Measurements from ENCODE around the gene FNDC7.
"Not testable (repeated sequence)": the region's sequence is repeated elsewhere in the genome, so short reads cannot be mapped to it uniquely, and the experiment has no call there.

The FNDC7 gene, protein sequence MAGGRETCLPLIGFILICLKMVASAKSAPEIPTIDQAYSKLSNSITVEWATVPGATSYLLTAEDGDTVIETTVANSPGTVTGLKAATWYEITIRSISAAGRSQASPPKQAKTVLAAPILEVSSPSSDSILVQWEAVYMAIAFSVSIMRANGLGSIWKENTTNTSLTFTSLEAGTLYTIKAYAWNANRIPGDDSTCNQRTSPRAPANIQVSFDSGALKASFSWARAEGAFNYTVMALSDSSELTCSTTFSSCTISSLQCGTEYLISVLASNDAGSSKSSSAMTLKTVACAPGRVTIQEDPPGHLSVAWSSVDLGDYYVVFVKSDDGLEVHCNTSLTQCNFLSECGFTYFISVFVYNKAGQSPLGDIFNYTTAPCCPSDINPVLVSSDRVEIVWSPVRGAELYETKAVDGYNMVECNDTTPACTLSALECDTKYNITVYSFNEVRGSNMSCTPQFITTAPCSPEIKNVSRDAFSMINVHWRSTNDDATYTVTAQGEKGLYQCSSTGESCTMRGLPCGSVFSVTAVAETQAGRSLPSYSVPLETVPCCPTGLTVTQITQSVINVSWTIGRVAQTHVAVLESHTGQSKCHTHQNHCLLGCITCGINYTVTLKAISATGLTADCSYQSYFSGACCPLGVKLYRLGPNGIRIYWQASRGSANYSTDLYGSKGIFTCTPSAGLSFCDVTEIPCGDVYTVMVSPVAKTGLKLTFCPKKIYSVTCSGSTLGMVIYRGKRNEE

DNA sequence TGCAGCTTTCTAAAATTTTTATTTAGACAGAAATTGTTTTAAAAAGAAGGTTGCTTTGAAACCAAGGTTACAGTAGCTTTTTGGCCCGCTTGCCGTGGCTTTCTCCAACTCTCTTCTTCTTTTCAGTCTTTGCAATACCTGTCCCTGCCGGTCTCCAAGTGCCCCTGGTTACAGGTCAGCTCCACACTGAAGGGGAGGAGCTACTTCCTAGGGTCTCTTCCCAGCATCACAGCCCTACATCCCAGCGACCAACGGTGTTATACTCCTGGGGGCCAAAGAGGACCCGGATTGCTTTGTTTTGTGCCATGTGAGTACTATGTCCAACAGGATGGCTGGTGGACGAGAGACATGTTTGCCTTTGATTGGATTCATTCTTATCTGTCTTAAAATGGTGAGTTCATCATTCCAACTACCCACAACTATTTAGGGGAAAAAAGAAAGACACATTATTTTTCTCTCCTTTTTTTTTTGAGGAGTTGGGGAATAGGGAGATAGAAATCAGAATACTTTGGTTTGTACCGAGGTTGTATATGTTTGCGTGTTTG lies at the start of gene FNDC7:
FNDC7 (plus strand) TSS at position 303 of the 545 bp plus-strand sequence; CDS start at position 329, 26 bp downstream.
- POLR2A ChIA-PET: no interaction called here
- CTCF ChIA-PET: no interaction called here

DNA sequence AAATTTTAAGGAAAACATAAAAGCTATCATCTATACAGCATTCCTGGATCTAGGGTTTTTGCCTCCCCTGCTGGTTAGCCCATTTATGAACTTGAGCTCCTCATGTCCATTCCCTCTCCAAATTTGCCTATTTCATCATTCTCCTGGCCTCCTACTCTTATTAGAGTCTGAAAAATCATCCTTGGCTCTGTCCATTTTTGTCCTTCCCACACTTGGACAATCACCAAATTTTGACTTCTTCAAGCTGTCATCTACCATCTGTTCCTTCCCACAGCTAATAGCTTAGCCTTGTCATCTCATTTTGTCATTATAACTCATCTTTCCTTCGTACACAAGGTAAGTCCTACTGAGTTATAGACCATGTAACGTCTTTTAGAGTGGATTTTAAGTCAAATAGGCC lies 49.6 kb upstream of the FNDC7 start:
- TF ChIP-seq FOXM1 (IDR thresholded peaks at IDR 0.05; ENCODE audit: borderline replicate concordance) (no peak), SP1 (IDR thresholded peaks at IDR 0.05) (no peak), LEF1 (IDR thresholded peaks at IDR 0.05; ENCODE audit: borderline replicate concordance) (no peak), HDGF (IDR thresholded peaks at IDR 0.05; ENCODE audit: borderline replicate concordance) (no peak), FOXA1 (IDR thresholded peaks at IDR 0.05) (no peak), FOXK2 (IDR thresholded peaks at IDR 0.05) (no peak), ZNF384 (IDR thresholded peaks at IDR 0.05) (no peak), SUZ12 (IDR thresholded peaks at IDR 0.05) (no peak), NFRKB (IDR thresholded peaks at IDR 0.05) (no peak), L3MBTL2 (conservative IDR thresholded peaks at IDR 0.05) (no peak)
- CTCF ChIA-PET: no interaction called here
- POLR2A ChIA-PET: interaction anchor here (2.0 kb wide), 1 partner anchor 29 kb away, joined by 7 read pairs; the partner anchor contains the start of gene PRPF38B
- DNase-seq (ENCODE audit: extremely low spot score): no peak

More for the DNA sequence above, at the start of gene FNDC7:
- TF ChIP-seq ELF4 (IDR thresholded peaks at IDR 0.05) (no peak), TARDBP (IDR thresholded peaks at IDR 0.05) (no peak), SUZ12 (IDR thresholded peaks at IDR 0.05) (no peak), BHLHE40 (IDR thresholded peaks at IDR 0.05; ENCODE audit: borderline replicate concordance) (no peak), FOXK2 (IDR thresholded peaks at IDR 0.05) (no peak), FOXM1 (IDR thresholded peaks at IDR 0.05; ENCODE audit: borderline replicate concordance) (no peak), FOXA1 (IDR thresholded peaks at IDR 0.05) (no peak), LEF1 (IDR thresholded peaks at IDR 0.05; ENCODE audit: borderline replicate concordance) (no peak), HDGF (IDR thresholded peaks at IDR 0.05; ENCODE audit: borderline replicate concordance) (no peak), NFRKB (IDR thresholded peaks at IDR 0.05) (no peak), ARNT (IDR thresholded peaks at IDR 0.05) (no peak), L3MBTL2 (conservative IDR thresholded peaks at IDR 0.05) (no peak), SP1 (IDR thresholded peaks at IDR 0.05) (no peak)
- TF ChIP-seq, protein P1, sequence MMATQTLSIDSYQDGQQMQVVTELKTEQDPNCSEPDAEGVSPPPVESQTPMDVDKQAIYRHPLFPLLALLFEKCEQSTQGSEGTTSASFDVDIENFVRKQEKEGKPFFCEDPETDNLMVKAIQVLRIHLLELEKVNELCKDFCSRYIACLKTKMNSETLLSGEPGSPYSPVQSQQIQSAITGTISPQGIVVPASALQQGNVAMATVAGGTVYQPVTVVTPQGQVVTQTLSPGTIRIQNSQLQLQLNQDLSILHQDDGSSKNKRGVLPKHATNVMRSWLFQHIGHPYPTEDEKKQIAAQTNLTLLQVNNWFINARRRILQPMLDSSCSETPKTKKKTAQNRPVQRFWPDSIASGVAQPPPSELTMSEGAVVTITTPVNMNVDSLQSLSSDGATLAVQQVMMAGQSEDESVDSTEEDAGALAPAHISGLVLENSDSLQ (IDR thresholded peaks at IDR 0.05): no peak
- no peak for DNase-seq (ENCODE audit: extremely low spot score)

DNA sequence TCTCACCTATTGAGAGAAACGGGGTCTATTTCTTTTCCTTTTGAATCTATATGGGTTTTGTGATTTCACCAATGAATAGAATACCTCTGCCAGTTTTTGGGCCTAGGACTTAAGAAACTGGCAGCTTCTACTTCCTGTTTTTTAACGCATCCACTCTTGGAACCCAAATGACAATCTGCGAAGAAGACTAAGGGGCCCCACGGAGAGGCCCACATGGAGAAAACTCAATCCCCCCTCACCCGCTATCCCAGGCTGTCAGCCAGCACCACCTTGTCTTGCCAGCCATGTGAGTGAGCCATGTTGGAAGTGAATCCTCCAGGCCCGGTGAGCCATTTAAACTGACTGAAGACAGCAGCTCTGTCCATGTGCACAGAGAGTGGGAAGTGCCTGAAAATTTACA lies 48.2 kb upstream of the FNDC7 start:
- TF ChIP-seq CTBP1 (IDR thresholded peaks at IDR 0.05; ENCODE audit: borderline replicate concordance) (no peak), L3MBTL2 (conservative IDR thresholded peaks at IDR 0.05) (no peak), SUZ12 (IDR thresholded peaks at IDR 0.05) (no peak), NFRKB (IDR thresholded peaks at IDR 0.05) (no peak), SP1 (IDR thresholded peaks at IDR 0.05) (no peak), FOXK2 (IDR thresholded peaks at IDR 0.05) (no peak), LEF1 (IDR thresholded peaks at IDR 0.05; ENCODE audit: borderline replicate concordance) (no peak), HDGF (IDR thresholded peaks at IDR 0.05; ENCODE audit: borderline replicate concordance) (no peak), BHLHE40 (IDR thresholded peaks at IDR 0.05; ENCODE audit: borderline replicate concordance) (no peak), FOXM1 (IDR thresholded peaks at IDR 0.05; ENCODE audit: borderline replicate concordance) (no peak), ZNF384 (IDR thresholded peaks at IDR 0.05) (no peak)
- no peak for DNase-seq (ENCODE audit: extremely low spot score)
- POLR2A ChIA-PET: no interaction called here
- CTCF ChIA-PET: no interaction called here

DNA sequence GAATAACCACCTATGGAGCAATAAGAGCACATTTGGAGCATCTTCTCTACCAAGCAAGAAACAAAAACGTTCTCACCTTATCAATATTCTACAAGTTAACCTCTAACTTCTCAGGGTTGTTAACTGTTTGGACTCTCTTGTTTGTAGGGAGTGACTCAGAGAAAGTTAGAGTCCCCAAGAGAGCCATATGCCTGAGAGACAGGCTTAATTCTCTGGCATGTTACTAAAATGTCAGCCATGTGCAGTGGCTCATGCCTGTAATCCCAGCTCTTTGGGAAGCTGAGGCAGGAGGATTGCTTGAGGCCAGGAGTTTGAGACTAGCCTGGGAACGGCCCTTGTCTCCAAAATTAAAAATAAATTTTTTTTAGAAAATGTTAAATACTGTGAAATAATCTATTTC lies 47.6 kb upstream of the FNDC7 start:
- TF ChIP-seq CTBP1 (IDR thresholded peaks at IDR 0.05; ENCODE audit: borderline replicate concordance): no peak
- no peak for TF ChIP-seq FOXK2 (IDR thresholded peaks at IDR 0.05)
- no peak for TF ChIP-seq FOXA1 (IDR thresholded peaks at IDR 0.05)
- TF ChIP-seq ZNF384 (IDR thresholded peaks at IDR 0.05): no peak
- CTCF ChIA-PET: no interaction called here
- POLR2A ChIA-PET: no interaction called here
- DNase-seq (ENCODE audit: extremely low spot score): no peak

DNA sequence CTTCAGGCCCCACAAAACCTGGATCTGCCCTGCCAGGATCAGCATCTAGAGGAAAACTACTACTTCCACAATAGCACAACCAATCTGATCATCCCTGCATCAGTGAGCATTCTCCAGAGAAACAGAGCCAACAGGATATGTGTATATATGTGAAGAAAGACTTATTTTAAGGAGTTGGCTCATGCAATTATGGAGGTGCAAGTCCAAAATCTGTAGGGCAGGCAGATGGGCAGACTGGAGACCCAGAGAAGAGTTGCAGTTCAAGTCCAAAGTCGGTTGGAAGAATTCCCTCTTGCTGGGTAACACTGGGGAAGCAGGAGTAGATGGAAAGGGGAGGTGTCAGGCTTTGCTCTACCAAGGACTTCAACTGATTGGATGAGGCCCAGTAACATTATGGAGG lies 46.9 kb upstream of the FNDC7 start:
- no peak for DNase-seq (ENCODE audit: extremely low spot score)
- POLR2A ChIA-PET: no interaction called here
- TF ChIP-seq TARDBP (IDR thresholded peaks at IDR 0.05) (no peak), ARNT (IDR thresholded peaks at IDR 0.05) (no peak), FOXM1 (IDR thresholded peaks at IDR 0.05; ENCODE audit: borderline replicate concordance) (no peak), ZNF384 (IDR thresholded peaks at IDR 0.05) (no peak), SP1 (IDR thresholded peaks at IDR 0.05) (no peak), FOXK2 (IDR thresholded peaks at IDR 0.05) (no peak), SUZ12 (IDR thresholded peaks at IDR 0.05) (no peak), BHLHE40 (IDR thresholded peaks at IDR 0.05; ENCODE audit: borderline replicate concordance) (no peak), CTBP1 (IDR thresholded peaks at IDR 0.05; ENCODE audit: borderline replicate concordance) (no peak), FOXA1 (IDR thresholded peaks at IDR 0.05) (no peak), ELF4 (IDR thresholded peaks at IDR 0.05) (no peak), L3MBTL2 (conservative IDR thresholded peaks at IDR 0.05) (no peak), HDGF (IDR thresholded peaks at IDR 0.05; ENCODE audit: borderline replicate concordance) (no peak)
- TF ChIP-seq, protein P1 (IDR thresholded peaks at IDR 0.05): no peak
- CTCF ChIA-PET: no interaction called here

DNA sequence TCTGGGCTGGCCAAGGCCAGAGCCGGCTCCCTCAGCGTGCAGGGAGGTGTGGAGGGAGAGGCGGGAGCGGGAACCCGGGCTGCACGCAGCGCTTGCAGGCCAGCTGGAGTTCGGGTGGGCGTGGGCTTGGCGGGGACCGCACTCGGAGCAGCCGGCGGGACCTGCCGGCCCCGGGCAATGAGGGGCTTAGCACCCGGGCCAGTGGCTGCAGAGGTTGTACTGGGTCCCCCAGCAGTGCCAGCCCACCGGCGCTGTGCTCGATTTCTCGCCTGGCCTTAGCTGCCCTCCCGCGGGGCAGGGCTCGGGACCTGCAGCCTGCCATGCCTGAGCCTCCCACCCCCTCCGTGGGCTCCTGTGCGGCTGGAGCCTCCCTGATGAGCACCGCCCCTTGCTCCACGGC lies 45.3 kb upstream of the FNDC7 start:
- POLR2A ChIA-PET; DNase-seq (ENCODE audit: extremely low spot score): not testable (repeated sequence)
- CTCF ChIA-PET: interaction anchor here (1.1 kb wide), 1 partner anchor 23 kb away, joined by 4 read pairs; no protein-coding TSS in a partner anchor
